22Rv1 (cell line): ENCODE data around the gene TENM4.

Experiments
- ZFX ChIP-seq: fragments of 450-650 bp; IDR thresholded peaks from 2 replicates; pipeline ENCODE4 v1.6.1; 2017; ENCODE audit warnings: antibody characterized with exemption, borderline replicate concordance
- TF ChIP-seq, protein P1 (sequence below): fragments of 450-650 bp; IDR thresholded peaks from 2 replicates; pipeline ENCODE4 v1.5.1; 2017; ENCODE audit warnings: mild to moderate bottlenecking

DNA sequence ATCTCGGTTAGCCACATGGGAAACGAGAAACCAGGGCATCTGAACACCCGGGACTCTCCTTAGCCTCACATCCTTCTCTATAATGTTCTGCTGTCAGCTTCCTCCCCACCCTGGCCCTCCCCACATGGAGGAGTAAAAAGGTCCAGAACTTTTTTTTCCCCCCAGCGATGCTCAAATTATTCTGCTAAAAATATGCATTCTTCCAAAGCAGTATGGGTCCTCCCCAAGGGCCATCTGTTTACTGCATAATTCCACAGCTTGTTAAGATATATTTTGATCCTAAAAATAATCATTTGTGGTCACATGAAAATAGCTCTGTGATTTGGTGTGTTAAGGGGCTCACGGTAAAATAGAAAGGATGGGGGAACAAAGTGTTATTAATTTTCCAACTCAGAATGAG, 584.6 kb downstream of the TENM4 start:
- TF ChIP-seq, protein P1, sequence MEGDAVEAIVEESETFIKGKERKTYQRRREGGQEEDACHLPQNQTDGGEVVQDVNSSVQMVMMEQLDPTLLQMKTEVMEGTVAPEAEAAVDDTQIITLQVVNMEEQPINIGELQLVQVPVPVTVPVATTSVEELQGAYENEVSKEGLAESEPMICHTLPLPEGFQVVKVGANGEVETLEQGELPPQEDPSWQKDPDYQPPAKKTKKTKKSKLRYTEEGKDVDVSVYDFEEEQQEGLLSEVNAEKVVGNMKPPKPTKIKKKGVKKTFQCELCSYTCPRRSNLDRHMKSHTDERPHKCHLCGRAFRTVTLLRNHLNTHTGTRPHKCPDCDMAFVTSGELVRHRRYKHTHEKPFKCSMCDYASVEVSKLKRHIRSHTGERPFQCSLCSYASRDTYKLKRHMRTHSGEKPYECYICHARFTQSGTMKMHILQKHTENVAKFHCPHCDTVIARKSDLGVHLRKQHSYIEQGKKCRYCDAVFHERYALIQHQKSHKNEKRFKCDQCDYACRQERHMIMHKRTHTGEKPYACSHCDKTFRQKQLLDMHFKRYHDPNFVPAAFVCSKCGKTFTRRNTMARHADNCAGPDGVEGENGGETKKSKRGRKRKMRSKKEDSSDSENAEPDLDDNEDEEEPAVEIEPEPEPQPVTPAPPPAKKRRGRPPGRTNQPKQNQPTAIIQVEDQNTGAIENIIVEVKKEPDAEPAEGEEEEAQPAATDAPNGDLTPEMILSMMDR = no peak
- TF ChIP-seq ZFX = no peak
